Omental fat pad (tissue), 4 donors: Measurements from ENCODE around the gene NOC2L. TPM values are rescaled to one million over a fixed set of nuclear protein-coding genes. Genes with fewer than 3 reads are reported as not detected.

Source experiments
- ATAC-seq: fragments of 150-250 bp; one replicate; pipeline ENCODE4 v1.9.1; 2016; ENCODE audit warnings: mild to moderate bottlenecking, moderate library complexity; ENCODE audit not compliant: low FRiP score
- DNase-seq: peaks from one replicate; pipeline ENCODE4 v3.0.0-alpha.2; 2019; ENCODE audit warnings: low spot score
- CTCF ChIP-seq, 3 donors: fragments of 450-650 bp; IDR thresholded peaks; one replicate each; pipeline ENCODE4 v1.5.1; 2016 to 2017; ENCODE audit warnings: antibody characterized with exemption in 3 of 3, mild to moderate bottlenecking in 3 of 3, moderate library complexity in 2 of 3
- total RNA-seq, 4 donors: library from RNA; depleted of rRNA; stranded (reverse); fragments of >200 nt; gene quantifications; one replicate each; pipeline ENCODE4 v1.1.0, GENCODE V29; 2016

The NOC2L gene
- total RNA-seq, 4 donors from 2014 or later, result 29.2 to 63.5 (median 31.3) TPM

DNA sequence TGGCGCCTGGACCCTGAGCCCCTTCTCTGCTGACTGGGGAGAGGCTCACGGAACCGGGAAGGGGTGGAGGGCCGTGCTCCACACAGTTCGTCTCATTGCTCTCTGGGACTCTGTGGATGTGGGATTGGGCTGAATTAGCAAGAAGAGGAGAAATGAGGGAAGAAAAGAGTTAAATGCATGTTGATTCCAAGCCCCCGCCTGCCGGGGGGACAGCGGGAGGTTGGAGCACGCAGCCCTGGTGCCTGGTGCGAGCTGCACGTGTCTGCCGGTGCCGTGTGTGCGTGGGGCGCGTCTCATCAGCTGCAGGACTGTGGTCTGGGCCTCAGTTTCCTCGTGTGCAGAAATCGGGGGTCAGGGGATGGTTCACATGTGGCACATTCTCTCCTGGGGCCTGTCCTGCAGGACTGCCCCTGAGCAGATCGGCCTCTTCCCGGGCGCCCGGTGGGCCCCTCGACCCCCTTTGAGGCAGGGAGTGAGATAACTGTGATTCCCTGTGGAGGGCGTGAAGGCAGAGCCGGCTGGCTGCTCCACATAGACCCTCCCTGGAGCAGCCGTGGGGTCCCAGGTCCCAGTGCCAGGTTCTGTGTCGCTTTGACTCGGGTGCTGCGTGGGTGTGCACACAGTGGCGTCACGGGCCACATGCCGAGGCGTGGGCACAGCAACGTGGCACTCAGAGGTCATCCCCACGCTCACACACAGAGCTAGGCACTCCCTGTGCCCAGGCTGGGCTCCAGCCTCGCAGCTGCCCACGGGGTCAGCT lies 23.9 kb downstream of the NOC2L start:
- TF ChIP-seq CTCF (IDR thresholded peaks at IDR 0.05), result no peak
- DNase-seq (no peak), ATAC-seq (no peak)

DNA sequence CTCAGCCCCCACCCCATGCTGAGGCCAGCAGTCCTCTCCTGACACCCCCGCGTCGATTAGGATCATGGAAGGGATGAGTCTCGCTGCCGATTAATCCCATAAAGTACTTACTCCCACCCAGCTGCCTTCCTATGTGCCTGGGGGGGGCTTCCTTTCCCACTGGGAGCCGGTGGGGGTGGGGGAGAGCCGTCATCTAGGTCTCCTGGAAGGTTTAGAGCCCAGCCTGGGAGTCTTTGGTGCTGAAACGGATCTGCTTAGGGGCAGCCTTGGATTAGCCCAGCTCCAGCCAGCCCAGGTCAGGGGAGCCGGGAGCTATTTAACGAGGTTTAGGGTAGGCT lies 25.5 kb downstream of the NOC2L start:
- DNase-seq (no peak), ATAC-seq (no peak)
- TF ChIP-seq CTCF (IDR thresholded peaks at IDR 0.05), result no peak

DNA sequence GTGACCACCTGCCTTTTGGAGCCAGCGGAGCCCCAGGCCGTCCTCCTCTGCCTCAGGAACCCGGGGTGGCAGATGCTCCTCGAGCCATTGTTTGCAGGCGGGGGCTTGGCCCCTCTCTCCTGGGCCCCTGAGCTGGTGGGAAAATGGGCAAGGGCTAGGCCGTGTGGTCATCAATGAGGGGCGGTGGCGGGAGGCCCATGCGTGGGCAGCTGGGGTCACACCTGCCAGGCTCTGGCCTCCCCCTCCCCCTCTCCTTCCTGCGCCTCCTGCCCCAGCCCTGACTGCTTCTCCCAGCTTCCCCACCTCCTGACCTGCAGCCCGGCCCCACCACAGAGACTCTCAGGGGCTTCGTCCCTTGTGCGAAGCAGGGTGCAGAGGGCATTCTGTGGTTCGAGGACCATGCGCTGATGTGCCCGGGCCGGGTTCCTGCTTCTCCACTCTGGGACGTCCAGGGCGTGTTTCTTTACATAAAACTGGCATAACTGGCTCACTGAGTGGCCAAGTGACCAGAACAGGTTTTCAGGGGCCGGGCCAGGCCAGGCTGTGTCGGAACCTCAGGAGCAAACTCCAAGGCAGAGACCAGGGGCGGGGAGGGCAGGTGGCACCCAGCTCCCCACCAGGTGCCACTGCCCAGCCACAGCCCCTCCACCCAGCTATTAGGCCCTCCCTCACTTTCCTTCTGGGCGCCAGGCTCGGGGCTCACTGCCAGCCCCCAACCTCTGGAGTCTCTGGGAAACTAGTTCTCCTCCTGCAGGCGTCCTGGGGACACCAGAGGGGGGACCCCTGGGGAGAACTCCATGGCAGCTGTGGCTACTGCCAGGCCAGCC lies 26.1 kb downstream of the NOC2L start:
- DNase-seq (no peak), ATAC-seq (no peak)
- no peak for TF ChIP-seq CTCF (IDR thresholded peaks at IDR 0.05)

GRCh38 chr1:932173-932510 lies 26.9 kb downstream of the NOC2L start:
- ATAC-seq, result no peak
- TF ChIP-seq CTCF (IDR thresholded peaks at IDR 0.05), result no peak
- DNase-seq, result no peak

GRCh38 chr1:931380-932172 lies 27.5 kb downstream of the NOC2L start:
- DNase-seq, result no peak
- no peak for ATAC-seq
- TF ChIP-seq CTCF (IDR thresholded peaks at IDR 0.05), result no peak

DNA sequence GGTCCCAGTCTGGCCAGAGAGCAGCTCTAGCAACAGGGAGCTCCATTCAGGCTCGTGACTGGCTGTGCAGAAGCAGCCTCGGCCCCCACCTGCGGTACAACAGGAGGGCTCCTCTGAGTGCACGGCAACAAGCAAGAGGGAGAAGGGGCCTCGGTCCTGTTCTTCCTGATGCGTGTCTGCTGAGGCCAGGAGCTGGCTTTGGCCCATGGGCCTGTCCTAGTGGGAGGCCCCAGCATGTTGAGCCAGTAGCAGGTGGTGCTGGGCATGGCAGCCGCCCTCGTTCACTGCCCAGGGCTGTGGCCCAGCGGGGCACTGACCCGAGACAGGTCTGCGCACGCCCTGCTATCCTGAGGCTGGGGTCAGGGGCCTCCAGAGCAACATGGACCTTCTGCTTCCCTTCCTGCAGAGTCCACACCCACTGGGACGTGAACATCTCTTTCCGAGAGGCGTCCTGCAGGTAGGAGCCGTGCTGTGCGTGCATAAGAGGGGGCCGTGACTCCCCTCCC lies 28.4 kb downstream of the NOC2L start:
- TF ChIP-seq CTCF (IDR thresholded peaks at IDR 0.05), result no peak
- DNase-seq, result no peak

More for the DNA sequence above, 28.4 kb downstream of the NOC2L start:
- no peak for ATAC-seq
